HG02610 (cell line): ENCODE measurements around the gene KDM4F.
A peak's percentile ranks its signal among the peaks of the same experiment; 100 is the strongest.
"Not testable (repeated sequence)": the region's sequence is repeated elsewhere in the genome, so short reads cannot be mapped to it uniquely, and the experiment has no call there.

Source experiments
- ATAC-seq: cut with Tn5 transposase; IDR thresholded peaks from one replicate; pipeline ENCODE4 v1.9.1; 2021; ENCODE audit warnings: mild to moderate bottlenecking, moderate library complexity; ENCODE audit not compliant: unreplicated experiment

Gene KDM4F

DNA sequence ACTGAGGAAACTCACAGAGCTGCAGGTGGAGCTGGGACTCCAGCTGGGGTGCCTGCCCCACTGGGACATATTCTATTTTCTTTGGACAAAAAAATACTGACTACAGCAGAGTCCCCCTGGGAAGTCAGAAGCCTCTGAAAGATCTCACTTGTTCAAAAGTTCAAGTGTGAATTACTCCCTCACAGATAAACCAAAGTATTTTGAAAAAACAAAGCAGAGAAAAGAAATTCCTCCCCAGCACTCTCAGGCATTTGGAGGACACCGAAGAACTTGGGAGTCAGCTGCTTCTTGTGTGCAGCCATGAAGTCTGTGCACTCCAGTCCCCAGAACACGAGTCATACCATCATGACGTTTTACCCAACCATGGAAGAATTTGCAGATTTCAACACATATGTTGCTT is at the start of gene KDM4F:
TSS of gene KDM4F (plus strand) at position 301 of the 400 bp plus-strand sequence.
- not testable (repeated sequence) for ATAC-seq

DNA sequence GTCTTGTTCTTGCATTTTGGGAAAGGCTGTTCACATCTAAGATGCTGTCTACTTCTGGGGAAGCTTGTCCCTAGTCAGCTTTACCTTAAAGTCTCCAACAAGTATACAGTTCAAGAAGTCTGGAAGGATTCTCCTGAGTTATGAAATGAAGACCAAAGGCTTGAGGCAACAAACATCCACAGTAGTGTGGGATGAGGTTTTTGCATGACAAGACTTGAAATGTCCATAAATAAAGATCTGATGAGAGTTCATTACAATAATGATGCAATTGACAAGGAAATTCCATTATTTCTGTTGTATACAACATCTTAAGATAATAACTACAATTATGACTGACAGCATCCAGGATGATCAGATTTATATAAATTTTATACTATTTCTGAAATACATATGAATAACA is 45.5 kb upstream of the KDM4F start:
- ATAC-seq = no peak

DNA sequence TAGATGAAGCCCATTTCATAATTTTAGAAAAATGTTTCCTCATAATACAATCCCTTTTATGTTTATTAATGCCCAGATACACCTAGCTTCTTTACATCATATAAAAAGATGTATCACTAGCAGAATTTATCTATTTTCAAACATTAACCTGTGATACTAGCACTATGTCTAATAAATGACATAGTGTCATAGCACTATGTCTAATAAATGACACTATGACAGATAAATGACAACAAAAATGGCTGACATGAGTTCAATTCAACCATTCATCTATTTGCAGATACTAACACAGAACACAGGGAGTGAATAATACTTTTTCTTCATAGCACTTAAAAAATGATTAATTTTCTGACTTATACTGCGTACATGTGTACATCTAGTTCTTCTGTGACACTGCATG is 43.6 kb upstream of the KDM4F start:
- ATAC-seq = no peak

DNA sequence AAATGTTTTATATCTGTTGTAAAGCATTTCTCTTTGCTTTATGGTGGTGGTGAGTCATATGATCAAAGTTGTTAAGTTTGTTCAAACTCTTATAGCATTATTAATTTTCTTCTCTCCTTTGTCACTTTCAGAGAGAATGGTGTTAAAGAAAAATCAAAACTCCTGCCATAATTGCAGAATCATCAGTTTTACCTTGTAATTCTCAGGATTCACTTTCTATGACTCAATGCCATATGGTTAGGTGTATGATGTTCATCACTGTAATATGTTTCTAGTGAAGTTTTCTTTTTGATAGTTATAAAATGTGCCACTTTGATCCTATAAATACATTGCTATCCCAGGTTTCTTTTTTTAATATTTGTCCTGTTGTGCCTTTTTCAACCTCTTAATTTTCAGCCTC is 37.8 kb upstream of the KDM4F start:
- no peak for ATAC-seq

DNA sequence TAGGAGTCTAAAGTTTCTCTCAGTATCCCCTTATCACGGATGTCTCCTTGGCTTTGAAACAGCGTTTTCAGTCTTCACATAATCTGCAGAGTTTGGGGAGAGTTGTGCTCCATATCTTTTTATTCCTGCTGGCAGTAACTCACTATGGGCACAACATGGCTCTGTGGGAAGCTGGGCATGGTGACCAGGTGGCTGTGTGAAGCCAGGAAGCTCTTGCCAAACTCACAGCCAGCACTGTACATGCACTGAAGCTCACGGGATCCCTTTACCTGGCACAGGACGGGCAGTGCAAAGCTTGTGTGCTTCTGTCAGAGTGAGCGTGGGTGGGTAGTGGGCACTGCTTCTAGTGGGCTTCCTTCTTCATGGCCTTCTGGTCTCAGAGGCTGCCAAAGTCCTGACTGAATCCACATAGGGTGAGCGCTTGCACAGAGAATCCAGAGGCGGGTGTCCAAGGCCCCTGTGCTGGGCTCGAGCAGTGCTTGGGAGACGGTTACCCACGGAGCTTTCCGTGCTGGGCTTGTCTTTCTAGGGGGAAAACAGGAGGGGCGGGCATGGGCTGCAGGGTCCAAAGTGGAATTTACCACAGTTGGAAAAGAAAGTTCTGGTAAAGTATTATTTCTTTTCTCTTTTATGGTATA is 34.9 kb upstream of the KDM4F start:
- ATAC-seq = no peak

DNA sequence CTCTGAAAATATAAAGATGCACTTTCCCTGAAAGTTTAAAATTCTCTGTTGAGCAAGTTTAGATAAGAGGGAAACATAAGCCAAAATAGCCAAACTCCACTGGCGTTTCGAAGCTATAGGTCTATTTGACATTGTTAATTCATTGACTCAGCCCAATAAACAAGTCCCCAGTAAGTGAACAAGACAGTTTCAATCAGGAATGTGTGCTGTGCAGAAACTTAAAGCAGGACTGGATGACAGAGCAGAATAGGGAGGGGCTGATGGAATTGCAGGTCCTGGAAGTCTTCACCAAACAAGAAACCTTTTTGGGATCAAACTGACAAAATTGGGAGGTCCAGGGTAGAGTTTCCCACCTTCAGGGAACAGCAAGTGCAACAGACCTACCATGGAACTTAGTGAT is 33.1 kb upstream of the KDM4F start:
- ATAC-seq = no peak

DNA sequence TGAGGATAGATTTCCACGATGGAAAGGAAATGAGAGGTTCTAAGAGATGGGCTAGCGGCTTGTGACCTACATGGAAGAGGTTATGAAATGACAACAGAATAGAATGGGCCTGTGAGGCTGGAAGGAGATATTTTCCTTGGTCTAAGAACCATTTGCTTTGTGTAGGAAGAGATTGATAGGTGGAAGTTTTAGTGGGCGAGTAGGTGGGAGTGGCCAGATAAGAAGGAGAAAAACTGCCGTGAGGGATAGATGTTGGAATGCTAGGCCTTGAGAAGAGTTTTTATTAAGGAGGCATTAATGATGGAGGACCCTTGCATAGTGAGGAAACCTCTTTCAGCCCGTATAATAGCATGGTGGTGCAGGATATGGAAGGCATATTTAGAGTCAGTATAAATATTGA is 27.8 kb upstream of the KDM4F start:
- not testable (repeated sequence) for ATAC-seq

DNA sequence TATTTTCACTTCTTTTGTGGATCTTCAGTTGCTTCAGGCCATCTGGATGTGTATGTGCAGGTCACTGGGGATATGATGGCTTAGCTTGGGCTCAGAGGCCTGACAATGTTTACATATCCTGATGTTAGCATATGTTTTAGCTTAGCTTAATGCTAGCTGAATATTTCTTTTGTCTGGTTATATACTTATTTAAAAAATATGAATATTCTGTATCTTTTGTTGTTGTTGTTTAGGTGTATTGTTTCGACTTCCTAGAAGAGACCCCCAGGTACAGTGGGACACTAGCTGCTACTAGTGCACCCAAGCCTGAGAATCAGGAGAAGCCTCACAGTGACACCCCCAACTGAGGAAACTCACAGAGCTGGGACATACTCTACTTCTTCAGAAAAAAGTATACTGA is 24.3 kb upstream of the KDM4F start, which contains the start of gene KDM4E:
TSS of gene KDM4E (plus strand) at position 301 of the 400 bp plus-strand sequence. CDS start 300 bp downstream, outside the sequence.
- no peak for ATAC-seq

DNA sequence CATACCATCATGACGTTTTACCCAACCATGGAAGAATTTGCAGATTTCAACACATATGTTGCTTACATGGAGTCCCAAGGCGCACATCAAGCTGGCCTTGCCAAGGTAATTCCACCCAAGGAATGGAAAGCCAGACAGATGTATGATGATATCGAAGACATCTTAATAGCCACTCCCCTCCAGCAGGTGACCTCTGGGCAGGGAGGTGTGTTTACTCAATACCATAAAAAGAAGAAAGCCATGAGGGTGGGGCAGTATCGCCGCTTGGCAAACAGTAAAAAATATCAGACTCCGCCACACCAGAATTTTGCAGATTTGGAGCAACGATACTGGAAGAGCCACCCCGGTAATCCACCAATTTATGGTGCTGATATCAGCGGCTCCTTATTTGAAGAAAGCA is 23.6 kb upstream of the KDM4F start:
- not testable (repeated sequence) for ATAC-seq

DNA sequence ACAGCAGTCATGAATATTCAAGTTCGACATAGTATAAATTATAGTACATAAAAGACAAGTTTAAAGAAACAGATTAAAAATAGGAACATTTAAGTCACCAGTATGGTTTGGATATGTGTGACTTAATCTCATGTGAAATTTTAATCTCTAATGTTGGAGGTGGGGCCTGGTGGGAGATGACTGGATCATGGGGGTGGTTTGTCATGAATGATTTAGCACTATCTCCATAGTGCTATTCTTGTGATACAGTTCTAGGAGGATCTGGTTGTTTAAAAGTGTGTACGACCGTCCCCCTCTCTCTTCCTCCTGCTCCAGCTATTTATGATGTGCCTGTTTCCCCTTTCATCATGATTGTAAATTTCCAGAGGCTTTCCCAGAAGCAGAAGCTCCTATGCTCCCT is 20.9 kb upstream of the KDM4F start:
- ATAC-seq = no peak

DNA sequence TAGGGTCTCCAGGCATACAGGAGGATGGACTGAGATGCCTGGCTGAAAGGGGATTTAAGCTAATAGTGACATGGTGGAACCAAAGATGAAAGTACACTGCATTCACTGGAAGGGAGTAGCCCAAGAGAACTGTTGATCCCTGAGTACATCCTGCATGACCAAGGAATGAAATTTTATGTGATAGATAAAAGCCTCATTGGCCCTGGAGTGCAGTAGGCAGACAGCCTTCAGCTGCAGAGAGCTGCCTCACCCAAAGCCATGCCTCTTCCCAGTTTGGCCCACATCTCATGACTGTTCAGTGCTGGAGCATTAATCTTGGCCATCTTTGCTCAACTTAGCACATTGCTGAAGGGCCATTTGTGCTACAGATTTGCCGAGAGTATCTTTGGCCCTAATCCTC is 16.2 kb upstream of the KDM4F start:
- ATAC-seq = no peak

DNA sequence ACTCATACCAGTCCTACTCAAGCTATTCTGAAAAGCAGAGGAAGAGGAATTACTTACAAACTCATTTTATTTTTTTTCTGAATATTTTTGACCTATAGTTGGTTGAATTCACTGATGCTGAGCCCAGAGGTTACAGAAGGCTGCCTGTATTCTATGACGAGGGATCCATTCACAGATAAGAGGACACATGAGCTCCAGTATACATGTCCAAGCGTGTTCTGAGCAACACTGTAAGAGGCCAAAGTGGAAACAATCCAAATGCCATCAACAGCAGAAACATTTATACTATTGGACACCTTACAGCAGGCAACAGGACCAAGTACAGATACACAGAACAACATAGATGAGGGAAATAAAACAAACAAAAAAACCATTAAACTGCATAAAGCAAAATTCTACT is 13.9 kb upstream of the KDM4F start:
- ATAC-seq = no peak

DNA sequence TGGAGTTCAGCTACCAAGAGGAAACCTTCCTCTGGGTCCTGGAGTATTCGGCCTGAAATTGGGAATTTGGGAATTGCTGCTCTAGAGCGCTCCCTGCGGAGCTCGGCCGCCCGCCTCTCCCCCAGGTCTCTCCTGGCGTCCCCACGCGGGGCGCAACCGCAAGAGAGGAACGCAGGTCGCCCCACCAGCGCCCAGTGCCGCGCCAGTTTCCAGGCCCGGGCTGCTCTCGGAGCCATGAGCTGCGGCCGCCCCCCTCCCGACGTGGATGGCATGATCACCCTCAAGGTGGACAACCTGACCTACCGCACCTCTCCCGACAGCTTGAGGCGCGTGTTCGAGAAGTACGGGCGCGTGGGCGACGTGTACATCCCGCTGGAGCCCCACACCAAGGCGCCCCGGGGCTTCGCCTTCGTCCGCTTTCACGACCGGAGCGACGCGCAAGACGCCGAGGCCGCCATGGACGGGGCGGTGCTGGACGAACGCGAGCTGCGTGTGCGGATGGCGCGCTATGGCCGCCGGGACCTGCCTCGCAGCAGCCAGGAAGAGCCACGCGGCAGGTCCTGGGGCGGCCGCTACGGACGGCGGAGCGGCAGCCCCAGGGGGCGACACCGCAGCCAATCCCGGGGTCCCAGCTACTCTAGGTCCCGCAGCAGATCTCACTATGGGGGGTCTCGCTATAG is 11.7 kb upstream of the KDM4F start:
- ATAC-seq = not testable (repeated sequence)

DNA sequence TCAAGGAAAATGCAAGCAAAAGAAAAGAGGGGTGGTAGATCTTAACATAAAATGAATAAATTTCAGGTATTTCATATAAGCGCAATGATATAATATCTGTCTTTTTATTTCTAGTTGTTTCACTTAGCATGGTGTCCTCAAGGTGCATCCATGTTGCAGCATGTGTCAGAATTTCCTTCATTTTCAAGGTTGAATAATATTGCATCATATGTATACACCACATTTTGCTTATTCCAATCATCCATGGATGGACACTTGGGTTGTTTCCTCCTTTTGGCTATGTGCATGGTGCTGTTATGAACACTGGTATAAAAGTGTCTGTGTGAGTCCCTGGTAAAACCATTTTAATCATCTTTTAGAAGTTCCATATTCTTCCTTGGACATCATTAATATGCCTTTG is 7.0 kb upstream of the KDM4F start:
- ATAC-seq = no peak

DNA sequence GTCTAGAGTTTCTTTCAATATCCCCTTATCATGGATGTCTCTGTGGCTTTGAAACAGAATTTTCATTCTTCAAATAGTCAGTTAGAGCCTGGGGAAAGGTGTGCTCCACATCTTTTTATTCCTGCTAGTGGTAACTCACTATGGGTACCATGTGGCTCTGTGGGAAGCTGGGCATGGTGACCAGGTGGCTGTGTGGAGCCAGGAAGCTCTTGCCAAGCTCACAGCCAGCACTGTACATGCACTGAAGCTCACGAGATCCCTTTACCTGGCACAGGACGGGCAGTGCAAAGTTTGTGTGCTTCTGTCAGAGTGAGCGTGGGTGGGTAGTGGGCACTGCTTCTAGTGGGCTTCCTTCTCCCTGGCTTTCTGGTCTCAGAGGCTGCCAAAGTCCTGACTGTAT is 6.3 kb upstream of the KDM4F start:
- no peak for ATAC-seq

DNA sequence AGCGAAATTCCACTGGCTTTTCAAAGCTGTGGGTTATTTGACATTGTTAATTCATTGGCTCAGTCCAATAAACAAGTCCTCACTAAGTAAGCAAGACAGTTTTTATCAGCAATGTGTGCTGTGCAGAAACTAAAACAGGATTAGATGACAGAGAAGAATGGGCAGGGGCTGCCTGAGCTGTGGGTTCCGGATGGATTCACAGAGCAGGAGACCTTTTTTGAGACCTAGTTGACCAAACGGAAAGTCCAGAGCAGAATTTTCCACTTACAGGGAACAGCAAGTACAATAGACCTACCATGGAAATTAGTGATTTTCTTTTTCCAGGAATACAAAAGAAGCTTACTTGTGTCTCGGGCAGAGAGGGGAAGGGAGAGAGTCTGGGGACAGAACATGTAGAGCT is 5.2 kb upstream of the KDM4F start:
- no peak for ATAC-seq

DNA sequence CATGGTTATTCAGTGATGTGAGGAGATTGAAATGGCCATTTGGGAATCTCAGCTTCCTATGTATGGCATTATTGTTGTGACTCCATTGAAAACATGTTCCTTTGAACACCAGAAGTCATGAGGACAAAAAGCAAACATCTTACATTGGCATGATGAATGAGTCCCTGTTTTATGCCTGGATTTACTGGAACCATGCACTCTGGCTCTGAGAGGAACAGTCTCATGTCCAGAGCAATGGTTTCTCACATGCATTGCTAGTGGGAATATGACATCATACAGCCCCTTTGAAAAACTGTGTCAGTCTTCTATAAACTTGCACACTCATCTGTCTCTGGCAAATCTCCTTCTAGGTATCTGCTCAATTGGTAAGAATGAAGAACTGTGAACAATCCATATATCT is 3.4 kb upstream of the KDM4F start:
- no peak for ATAC-seq

DNA sequence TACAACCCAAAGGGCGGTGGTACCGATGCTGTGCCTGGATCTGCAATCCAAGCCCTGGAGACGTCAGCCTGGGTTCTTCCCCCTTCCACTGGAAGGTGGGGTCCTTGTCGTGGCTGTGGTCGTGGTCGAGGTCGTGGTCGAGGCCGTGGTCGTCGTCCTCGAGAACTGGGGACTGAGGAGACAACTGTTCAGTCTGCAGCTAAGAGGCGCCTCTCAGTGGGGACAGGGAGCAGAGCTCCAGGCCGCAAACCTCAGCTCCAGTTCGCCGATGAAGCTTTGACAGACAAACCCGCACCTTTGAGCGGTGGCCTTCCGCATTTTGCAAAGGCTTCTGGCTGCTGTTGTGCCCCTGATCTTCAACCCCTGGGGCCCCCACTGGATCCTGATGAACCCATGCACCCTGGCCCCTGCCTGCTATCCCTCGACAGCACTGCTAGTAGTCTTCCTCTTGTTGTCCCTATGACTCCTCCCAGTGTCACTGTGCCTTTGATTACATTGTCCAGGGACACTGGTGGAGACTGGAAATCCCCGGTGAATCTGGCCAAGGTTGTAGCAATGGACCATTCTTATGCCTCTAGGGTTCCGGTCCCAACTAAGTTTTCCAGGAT is 1.5 kb downstream of the KDM4F start:
- no peak for ATAC-seq

DNA sequence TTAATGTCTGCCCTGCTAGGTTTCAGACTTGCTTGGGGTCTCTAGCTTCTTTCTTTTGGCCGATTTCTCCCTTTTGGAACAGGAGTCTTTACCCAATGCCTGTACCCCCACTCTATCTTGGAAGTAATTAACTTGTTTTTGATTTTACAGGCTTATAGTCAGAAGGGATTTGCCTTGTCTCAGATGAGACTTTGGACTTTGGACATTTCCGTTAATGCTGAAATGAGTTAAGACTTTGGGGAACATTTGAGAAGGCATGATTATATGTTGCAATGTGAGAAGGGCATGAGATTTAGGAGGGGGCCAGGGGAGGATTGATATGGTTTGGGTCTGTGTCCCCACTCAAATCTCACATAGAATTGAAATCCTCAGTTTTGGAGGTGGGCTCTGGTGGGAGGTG is 5.1 kb downstream of the KDM4F start:
- no peak for ATAC-seq

DNA sequence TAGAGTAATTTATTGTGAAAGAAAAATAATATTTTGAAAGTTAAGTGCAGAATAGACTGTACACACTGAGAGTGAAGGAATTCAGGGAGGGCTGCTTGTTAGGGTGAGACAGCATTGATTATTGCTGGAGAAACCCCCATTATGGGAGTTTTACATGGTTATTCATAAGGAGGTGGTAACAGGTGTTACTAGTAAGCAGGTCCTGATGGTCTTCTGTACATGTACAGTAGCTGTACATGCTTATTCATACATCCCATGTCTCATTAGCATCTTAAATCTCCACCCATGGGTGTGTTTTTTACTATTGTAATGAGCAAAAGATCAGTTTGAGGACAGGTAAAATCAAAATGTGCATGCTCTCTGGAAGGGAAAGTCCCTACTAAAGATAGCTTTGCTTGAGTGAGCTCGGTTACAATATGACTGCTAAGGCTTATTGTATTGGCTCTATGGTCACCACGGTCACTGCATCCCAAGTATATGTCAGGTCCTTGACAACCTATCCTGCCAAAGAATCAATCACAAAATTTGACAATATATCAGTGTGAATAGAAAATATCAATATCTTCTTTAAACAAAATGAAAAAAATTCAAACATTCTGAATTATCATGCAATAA is 6.2 kb downstream of the KDM4F start:
- peak; percentile 98 for ATAC-seq

DNA sequence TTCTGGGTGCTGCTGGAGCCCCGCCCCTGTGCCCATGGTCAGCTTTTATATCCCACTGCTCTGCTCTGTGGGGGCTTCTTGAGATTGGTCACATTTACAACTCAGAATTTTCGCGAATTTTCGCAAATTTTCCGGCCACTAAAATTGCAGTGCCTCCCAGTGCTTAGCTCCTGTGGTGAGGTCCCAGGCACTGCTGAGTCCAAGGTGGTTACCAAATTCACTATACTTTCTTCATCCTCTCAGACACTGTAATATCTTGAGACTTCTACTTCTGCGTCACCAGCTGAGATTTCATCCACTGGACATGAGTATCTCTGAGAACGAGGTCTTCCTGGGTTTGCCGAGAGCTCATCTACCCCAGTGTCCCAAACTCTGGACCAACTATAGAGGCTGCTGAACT is 8.7 kb downstream of the KDM4F start:
- no peak for ATAC-seq

DNA sequence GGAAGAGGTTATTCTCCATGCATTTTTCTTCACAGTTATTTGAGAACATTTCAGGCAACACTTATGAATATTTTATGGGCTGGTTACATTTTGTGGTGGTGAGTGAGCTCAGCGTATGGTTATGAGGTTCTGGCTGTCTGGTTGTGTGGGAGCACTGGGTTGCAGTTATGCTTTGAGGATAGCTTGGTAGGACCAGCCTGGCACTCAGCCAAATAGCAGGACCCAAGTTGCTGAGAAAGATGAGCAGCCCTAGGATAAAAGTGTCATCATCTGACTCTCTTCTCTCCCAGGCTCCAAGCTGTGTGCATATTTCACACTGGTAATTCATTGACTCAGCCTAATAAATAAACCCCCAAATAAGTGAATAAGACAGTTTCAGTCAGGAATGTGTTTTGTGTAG is 9.4 kb downstream of the KDM4F start:
- ATAC-seq = no peak
